GM12865 (cell line): ENCODE measurements around the gene FIGN.

Experiments used
- DNase-seq: peaks from one replicate; pipeline ENCODE4 v3.0.0; 2010; ENCODE audit warnings: low read depth
- H3K4me3 ChIP-seq: 2 replicates; pipeline ENCODE4 v1.5.1; 2011; ENCODE audit warnings: mild to moderate bottlenecking, low read depth, low read length, control low read depth
- CTCF ChIP-seq: IDR thresholded peaks from 2 replicates; pipeline ENCODE4 v1.5.1; 2011; ENCODE audit warnings: low read length, control low read depth, low read depth, inconsistent platforms; ENCODE audit not compliant: insufficient read depth; ENCODE audit errors: missing control alignments

Gene FIGN

GRCh38 chr2:163692081-163692480 is 43.7 kb downstream of the FIGN start:
- TF ChIP-seq CTCF: no peak
- H3K4me3 ChIP-seq: no peak overlapping the region
- no peak for DNase-seq

- H3K4me3 ChIP-seq: no peak overlapping the region
- TF ChIP-seq CTCF: no peak
- DNase-seq: no peak
Observed at GRCh38 chr2:163690896-163691295, 44.9 kb downstream of the FIGN start.

GRCh38 chr2:163687217-163687616 is 48.6 kb downstream of the FIGN start:
- TF ChIP-seq CTCF: no peak
- H3K4me3 ChIP-seq: no peak overlapping the region
- no peak for DNase-seq

- no peak for DNase-seq
- H3K4me3 ChIP-seq: no peak overlapping the region
- no peak for TF ChIP-seq CTCF
Observed at GRCh38 chr2:163686289-163686688, 49.5 kb downstream of the FIGN start.

- no peak overlapping the region for H3K4me3 ChIP-seq
- no peak for DNase-seq
- no peak for TF ChIP-seq CTCF
Observed at GRCh38 chr2:163682695-163683094, 53.1 kb downstream of the FIGN start.

- no peak for DNase-seq
- H3K4me3 ChIP-seq: no peak overlapping the region
- no peak for TF ChIP-seq CTCF
Observed at GRCh38 chr2:163681745-163682144, 54.1 kb downstream of the FIGN start.

- no peak for DNase-seq
Observed at GRCh38 chr2:163675388-163675787, 60.4 kb downstream of the FIGN start.

More at GRCh38 chr2:163675388-163675787, 60.4 kb downstream of the FIGN start:
- H3K4me3 ChIP-seq: no peak overlapping the region
- no peak for TF ChIP-seq CTCF
